HCT116 (cell line): ENCODE data around the gene SEM1. TPM values are rescaled to one million over a fixed set of nuclear protein-coding genes. Genes with fewer than 3 reads are reported as not detected.
"Not testable (repeated sequence)": the region's sequence is repeated elsewhere in the genome, so short reads cannot be mapped to it uniquely, and the experiment has no call there.

Experiments used
- ATAC-seq: fragments of 200-7000 bp; cut with Tn5 transposase; 2 replicates; pipeline ENCODE4 v1.9.1; 2020; ENCODE audit warnings: mild to moderate bottlenecking, moderate library complexity
- Bru-seq: library from RNA; stranded (reverse); fragments of 400-500 nt; gene quantifications from one replicate; lab custom pipeline; 2021; lab: Mats Ljungman, UMichigan
- BruChase-seq, 2 experiments: library from RNA; stranded (reverse); fragments of 400-500 nt; gene quantifications; one replicate each; lab custom pipeline; 2021; lab: Mats Ljungman, UMichigan
- BruUV-seq: library from RNA; stranded (reverse); fragments of 400-500 nt; replicated peaks from 2 replicates; lab custom pipeline; 2021; lab: Mats Ljungman, UMichigan
- CTCF ChIA-PET: fragments of 300-600 bp; sonication (Branson Sonifier 250); formaldehyde crosslinking; loops from one replicate; lab custom pipeline; 2021; ENCODE audit warnings: antibody characterized with exemption; lab: Charles Lee
- POLR2A ChIA-PET: fragments of 300-600, 350-600 bp; sonication (Branson Sonifier 250); formaldehyde crosslinking; loops from one replicate; lab custom pipeline; 2021; ENCODE audit warnings: antibody characterized with exemption; lab: Charles Lee
- RAD21 ChIA-PET, 2 experiments: fragments of 300-600 bp; sonication (Branson Sonifier 250); formaldehyde crosslinking; loops; one replicate each; lab custom pipeline; 2023; ENCODE audit warnings: low total read pairs in 2 of 2; ENCODE audit not compliant: uncharacterized antibody in 2 of 2, unreplicated experiment in 2 of 2, low non-redundant PET in 1 of 2; lab: Charles Lee
- DNase-seq: peaks from one replicate; pipeline ENCODE4 v3.0.0-alpha.2; 2010; ENCODE audit warnings: low read depth, low spot score
- H2AFZ ChIP-seq: fragments of 200-600 bp; shearing (Covaris generic), sonication (generic); 2 replicates; pipeline ENCODE4 v1.6.1; 2017; ENCODE audit warnings: low read depth, mixed run types, mixed read lengths, antibody characterized with exemption, low read length; ENCODE audit not compliant: poor library complexity, severe bottlenecking
- H3K27ac ChIP-seq: 2 replicates; pipeline ENCODE4 v1.5.1; 2012; ENCODE audit warnings: low read depth, low read length
- H3K27me3 ChIP-seq: fragments of 200-600 bp; sonication (generic); 2 replicates; pipeline ENCODE4 v1.6.1; 2016; ENCODE audit warnings: mixed run types, low read length, mixed read lengths; ENCODE audit not compliant: insufficient read depth
- H3K36me3 ChIP-seq, 2 experiments: fragments of 200-500 bp in 1 of 2; fragments of 200-600 bp in 1 of 2; sonication (Bioruptor generic) in 1 of 2; sonication (generic) in 1 of 2; 2 replicates each; pipeline versions ENCODE4 v1.5.1 to v1.6.1; 2014 to 2016; ENCODE audit warnings: low read length in 2 of 2, inconsistent platforms in 1 of 2, mixed read lengths in 1 of 2, mixed run types in 1 of 2; ENCODE audit not compliant: insufficient read depth in 2 of 2, control insufficient read depth in 1 of 2
- H3K4me1 ChIP-seq, 2 experiments: fragments of 200-600 bp in 1 of 2; sonication (generic) in 1 of 2; 2 replicates each; pipeline versions ENCODE4 v1.5.1 to v1.6.1; 2012 to 2017; ENCODE audit warnings: low read length in 2 of 2, inconsistent platforms in 1 of 2, mild to moderate bottlenecking in 1 of 2, mixed read lengths in 1 of 2, mixed run types in 1 of 2, moderate library complexity in 1 of 2; ENCODE audit not compliant: insufficient read depth in 2 of 2, control insufficient read depth in 1 of 2
- H3K4me2 ChIP-seq: fragments of 200-600 bp; sonication (generic); 2 replicates; pipeline ENCODE4 v1.6.1; 2017; ENCODE audit warnings: mixed run types, low read length, mixed read lengths
- H3K4me3 ChIP-seq, 2 experiments: fragments of 200-600 bp in 1 of 2; sonication (generic) in 1 of 2; replicated peaks in 1 of 2; 2 replicates each; pipeline ENCODE4 v1.5.1; 2011 to 2016; ENCODE audit warnings: low read length in 2 of 2, control low read depth in 1 of 2, low read depth in 1 of 2, mild to moderate bottlenecking in 1 of 2, mixed read lengths in 1 of 2, mixed run types in 1 of 2
- H3K79me2 ChIP-seq: fragments of 200-600 bp; sonication (generic); 2 replicates; pipeline ENCODE4 v1.6.1; 2017; ENCODE audit warnings: mild to moderate bottlenecking, mixed run types, low read length, moderate library complexity, mixed read lengths; ENCODE audit not compliant: insufficient read depth
- H3K9ac ChIP-seq: fragments of 200-600 bp; sonication (generic); 2 replicates; pipeline ENCODE4 v1.6.1; 2016; ENCODE audit warnings: low read length, mixed read lengths
- H3K9me2 ChIP-seq: fragments of 200-600 bp; sonication (generic), shearing (Covaris generic); 2 replicates; pipeline ENCODE4 v1.6.1; 2017; ENCODE audit warnings: mixed run types, mild to moderate bottlenecking, moderate library complexity; ENCODE audit not compliant: insufficient read depth
- H3K9me3 ChIP-seq, 2 experiments: fragments of 200-500 bp in 1 of 2; fragments of 200-600 bp in 1 of 2; sonication (Bioruptor generic) in 1 of 2; sonication (generic) in 1 of 2; 2 replicates each; pipeline ENCODE4 v1.6.1; 2014 to 2017; ENCODE audit warnings: low read length in 2 of 2, mixed read lengths in 2 of 2, inconsistent platforms in 1 of 2, low read depth in 1 of 2, mild to moderate bottlenecking in 1 of 2, mixed run types in 1 of 2, moderate library complexity in 1 of 2; ENCODE audit not compliant: control insufficient read depth in 1 of 2, insufficient read depth in 1 of 2
- H4K20me1 ChIP-seq: fragments of 200-600 bp; sonication (generic), shearing (Covaris generic); 2 replicates; pipeline ENCODE4 v1.6.1; 2017; ENCODE audit warnings: mixed run types, mild to moderate bottlenecking, moderate library complexity; ENCODE audit not compliant: insufficient read depth
- ELF1 ChIP-seq: IDR thresholded peaks from 2 replicates; pipeline ENCODE4 v1.6.1; 2012; ENCODE audit warnings: low read depth, borderline replicate concordance
- JUND ChIP-seq: IDR thresholded peaks from 2 replicates; pipeline ENCODE4 v1.6.1; 2012
- POLR2A ChIP-seq: IDR thresholded peaks from 2 replicates; pipeline ENCODE4 v1.7.0; 2011; ENCODE audit warnings: borderline replicate concordance; ENCODE audit not compliant: insufficient read depth, insufficient read length; ENCODE audit errors: extremely low read depth
- POLR2AphosphoS5 ChIP-seq: IDR thresholded peaks from 2 replicates; pipeline ENCODE4 v1.6.1; 2011; ENCODE audit warnings: mild to moderate bottlenecking, low read depth, low read length, moderate library complexity
- RAD21 ChIP-seq: IDR thresholded peaks from 2 replicates; pipeline ENCODE4 v1.6.1; 2012; ENCODE audit warnings: low read depth, mild to moderate bottlenecking
- SIN3A ChIP-seq: IDR thresholded peaks from 2 replicates; pipeline ENCODE4 v1.6.1; 2012; ENCODE audit warnings: low read depth
- SRF ChIP-seq: IDR thresholded peaks from 2 replicates; pipeline ENCODE4 v1.6.1; 2012; ENCODE audit warnings: low read depth
- YY1 ChIP-seq: IDR thresholded peaks from 2 replicates; pipeline ENCODE4 v1.6.1; 2011; ENCODE audit warnings: low read length, low read depth, moderate library complexity, mild to moderate bottlenecking; ENCODE audit not compliant: insufficient replicate concordance; ENCODE audit errors: extremely low read depth
- ZFX ChIP-seq: fragments of 450-650 bp; IDR thresholded peaks from 2 replicates; pipeline ENCODE4 v1.6.1; 2017
- intact Hi-C: fragments of 100-400 bp; cut with micrococcal nuclease; formaldehyde crosslinking; loops from 2 replicates; pipeline ENCODE4 v1.10.0; 2022
- long read RNA-seq: library from polyadenylated mRNA; unstranded; transcript quantifications from one replicate; pipeline ENCODE4 v2.0.0, GENCODE V29; 2021; ENCODE audit not compliant: unreplicated experiment
- polyA plus RNA-seq: library from polyadenylated mRNA; unstranded; fragments of >200 nt; gene quantifications from 2 replicates; pipeline ENCODE4 v1.2.1, GENCODE V29; 2012; ENCODE audit warnings: missing spikeins
- total RNA-seq: library from RNA; stranded (reverse); gene quantifications from one replicate; pipeline ENCODE4 v1.2.1, GENCODE V29; 2021; ENCODE audit not compliant: unreplicated experiment
- TF ChIP-seq, protein P1 (sequence below): IDR thresholded peaks from 2 replicates; pipeline ENCODE4 v1.6.1; 2012

SEM1 gene
- 45.7 TPM for total RNA-seq
- polyA plus RNA-seq: 246 and 326 TPM in 2 replicates
- percentile 64 among the genes with signal in this experiment for Bru-seq, nascent RNA
- BruChase-seq, experiment 1, labeled RNA remaining after a 6-hour chase: percentile 65 among the genes with signal in this experiment
- BruChase-seq, experiment 2, labeled RNA remaining after a 2-hour chase: percentile 71 among the genes with signal in this experiment
- long read RNA-seq, transcript SEM1-201 (3 exons, 1,314 nt): major isoform, 123 of 158 reads
- long read RNA-seq, transcript SEM1-209 (2 exons, 2,773 nt): minor isoform, 15 of 158 reads
- long read RNA-seq, partial matches to known transcripts: 0 of 158 reads
- long read RNA-seq, other reads (novel, unspliced or antisense): 20 of 158 reads

DNA sequence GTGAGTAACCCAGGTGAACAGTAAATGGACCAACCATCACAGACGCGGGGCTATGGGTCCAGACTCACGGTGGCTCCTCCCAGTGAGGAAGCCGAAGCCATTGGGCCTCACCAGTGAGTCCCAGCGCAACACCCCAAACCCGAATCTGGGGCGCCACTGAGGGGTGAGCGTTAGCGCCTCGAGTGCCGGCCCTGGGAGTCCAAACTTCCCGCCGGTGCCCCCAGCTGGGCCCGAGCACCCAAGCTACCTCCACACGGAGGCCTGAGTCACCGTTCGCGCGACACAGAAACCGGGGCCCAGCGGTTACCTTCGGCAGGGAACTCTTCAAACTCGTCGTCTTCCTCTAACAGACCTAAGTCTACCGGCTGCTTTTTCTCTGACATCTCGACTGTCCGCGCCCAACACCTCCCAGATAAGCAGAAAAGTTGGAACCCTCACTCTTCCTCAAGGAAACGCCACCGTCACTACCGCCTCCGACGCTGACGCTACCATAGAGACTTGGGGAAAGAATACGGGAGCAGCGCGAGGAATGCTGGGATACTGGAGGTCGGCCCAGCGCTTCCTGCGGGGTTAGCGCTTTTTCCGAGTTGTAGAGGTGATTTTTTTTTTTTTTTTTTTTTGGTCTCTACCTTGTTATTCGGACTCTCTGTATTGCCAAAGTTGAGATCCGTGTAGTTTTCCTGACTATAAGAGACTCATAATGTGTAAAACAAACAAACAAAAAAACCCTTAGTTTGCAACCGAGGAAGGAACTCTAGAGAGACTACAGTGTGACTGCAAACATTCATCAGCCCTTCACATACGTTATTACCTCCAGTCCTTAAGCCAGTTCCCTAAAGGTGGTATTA is at the start of gene SEM1:
Gene SEM1, minus strand, starts transcription at position 466 of the 848 bp plus-strand sequence. Its CDS starts 83 bp downstream, at position 383.
- Histone ChIP-seq H3K79me2 (peaks cover 49% of the 10 kb centered on the region), H3K27me3 (no peaks in the 10 kb centered on the region), H3K9ac (peak within 1 kb of the TSS; percentile 83), H4K20me1 (peaks cover 4% of the 10 kb centered on the region; the same call in 1 of the 2 replicates), H3K27ac (peak within 1 kb of the TSS; percentile 80)
- peak; percentile 77 for DNase-seq
- CTCF ChIA-PET: no interaction called here
- POLR2A ChIA-PET: no interaction called here
- intact Hi-C loops: no loop called here
- RAD21 ChIA-PET: no interaction called here
- TSS peak; percentile 74 for BruUV-seq
- peak; percentile 96 for ATAC-seq
- TF ChIP-seq ELF1: peak; percentile 66
- peak; percentile 91 for TF ChIP-seq ZFX
- TF ChIP-seq RAD21: no peak; the same call in 1 of the 2 replicates
- peak; percentile 89 for TF ChIP-seq POLR2A
- peak; percentile 91 for TF ChIP-seq POLR2AphosphoS5
- TF ChIP-seq SRF: no peak
- no peak for TF ChIP-seq JUND
- peak; percentile 64 for TF ChIP-seq SIN3A
- TF ChIP-seq YY1: peak; percentile 65
- TF ChIP-seq, protein P1, sequence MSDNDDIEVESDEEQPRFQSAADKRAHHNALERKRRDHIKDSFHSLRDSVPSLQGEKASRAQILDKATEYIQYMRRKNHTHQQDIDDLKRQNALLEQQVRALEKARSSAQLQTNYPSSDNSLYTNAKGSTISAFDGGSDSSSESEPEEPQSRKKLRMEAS: peak; percentile 20; the same call in 1 of the 2 replicates
- TF ChIP-seq, all 23 proteins: peak for 7
- peak within 1 kb of the TSS; percentile 98 for H2AFZ ChIP-seq
- peaks cover 3 to 14% of the 10 kb centered on the region in 2 experiments; a peak in 3 of 4 replicates for H3K4me1 ChIP-seq
- H3K36me3 ChIP-seq: peaks cover 0 to 4% of the 10 kb centered on the region in 2 experiments; a peak in 1 of 4 replicates
- no peaks in the 10 kb centered on the region for H3K9me2 ChIP-seq
- peak within 1 kb of the TSS; percentile 83 for H3K4me2 ChIP-seq
- peaks cover 0 to 3% of the 10 kb centered on the region in 2 experiments; a peak in 1 of 4 replicates for H3K9me3 ChIP-seq
- peak within 1 kb of the TSS; percentile 63 to 97 for H3K4me3 ChIP-seq

DNA sequence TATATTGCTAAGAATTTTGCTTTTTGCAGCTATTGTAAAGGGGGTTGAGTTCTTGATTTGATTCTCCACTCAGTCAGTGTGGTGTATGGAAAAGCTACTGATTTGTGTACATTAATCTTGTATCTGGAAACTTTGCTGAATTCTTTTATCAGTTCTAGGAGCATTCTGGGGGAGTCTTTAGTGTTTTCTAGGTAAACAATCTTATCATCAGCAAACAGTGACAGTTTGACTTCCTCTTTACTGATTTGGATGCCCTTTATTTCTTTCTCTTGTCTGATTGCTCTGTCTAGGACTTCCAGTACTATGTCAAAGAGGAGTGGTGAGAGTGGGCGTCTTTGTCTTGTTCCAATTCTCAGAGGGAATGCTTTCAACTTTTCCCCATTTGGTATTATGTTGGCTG is 48.2 kb upstream of the SEM1 start:
- DNase-seq, H3K4me2 ChIP-seq, H3K79me2 ChIP-seq, H3K4me3 ChIP-seq, BruUV-seq, H3K9ac ChIP-seq, H3K9me3 ChIP-seq, H2AFZ ChIP-seq, CTCF ChIA-PET, H3K27ac ChIP-seq, H3K4me1 ChIP-seq, ATAC-seq, POLR2A ChIA-PET, intact Hi-C loops, H3K36me3 ChIP-seq, RAD21 ChIA-PET, H4K20me1 ChIP-seq, H3K9me2 ChIP-seq: not testable (repeated sequence)
- H3K27me3 ChIP-seq: peaks cover 22% of the 10 kb centered on the region
